ENCODE measurements around the gene ALG13. TPM values are rescaled to one million over a fixed set of nuclear protein-coding genes. Genes with fewer than 3 reads are reported as not detected.
A peak's percentile ranks its signal among the peaks of the same experiment; 100 is the strongest.
"Not testable (repeated sequence)": the region's sequence is repeated elsewhere in the genome, so short reads cannot be mapped to it uniquely, and the experiment has no call there.

Gene ALG13
- total RNA-seq (2022) = 36.3 and 40.3 TPM in 2 replicates
- percentile 70 among the genes with signal in this experiment for Bru-seq, nascent RNA
- percentile 85 among the genes with signal in this experiment for BruChase-seq, experiment 1, labeled RNA remaining after a 2-hour chase
- BruChase-seq, experiment 2, labeled RNA remaining after a 6-hour chase = percentile 83 among the genes with signal in this experiment
- long read RNA-seq, transcript ALG13-202 (4 exons, 2,770 nt) = major isoform, 20 of 43 reads
- long read RNA-seq, transcript ALG13-213 (4 exons, 679 nt) = minor isoform, 5 of 43 reads
- long read RNA-seq, partial matches to known transcripts = 3 of 43 reads
- long read RNA-seq, other reads (novel, unspliced or antisense) = 4 of 43 reads

- ChIA-PET POLR2A (interaction anchor here (0.5 to 0.7 kb wide), 3 partner anchors 27 to 481 kb away, joined by 4 to 10 read pairs (median 5); no protein-coding TSS in a partner anchor), CTCF (no interaction called here)
- Mint-ChIP-seq H3K4me3 (ENCODE audit: unreplicated experiment) (peak within 1 kb of the TSS; percentile 96), H3K4me1 (ENCODE audit: low read depth, unreplicated experiment) (no peaks in the 10 kb centered on the region), H3K36me3 (ENCODE audit: insufficient read depth, unreplicated experiment) (peaks cover 29% of the 10 kb centered on the region), H3K27me3 (ENCODE audit: insufficient read depth, unreplicated experiment) (no peaks in the 10 kb centered on the region), H3K9me3 (ENCODE audit: unreplicated experiment) (no peaks in the 10 kb centered on the region), H3K27ac (ENCODE audit: unreplicated experiment) (peak within 1 kb of the TSS; percentile 99)
- TF ChIP-seq CTCF (IDR thresholded peaks at IDR 0.05; ENCODE audit: insufficient read depth in 1 of 2, low read depth in 1 of 2, low read length in 1 of 2, severe bottlenecking in 1 of 2, unreplicated experiment in 1 of 2) = peak; percentile 67 to 78
- Histone ChIP-seq H3K27me3 (replicated peaks; ENCODE audit: control insufficient read depth, insufficient read depth, low read length) (no peaks in the 10 kb centered on the region), H3K4me1 (no peaks in the 10 kb centered on the region), H3K4me3 (ENCODE audit: low read depth, low read length) (peak within 1 kb of the TSS; percentile 92), H3K36me3 (ENCODE audit: control insufficient read depth, insufficient read depth, low read length) (no peaks in the 10 kb centered on the region), H3K9me3 (no peaks in the 10 kb centered on the region)
- intact Hi-C loops (cut with micrococcal nuclease; ENCODE audit: unreplicated experiment) = no loop called here
- BruUV-seq (replicated peaks) = TSS peak; percentile 89
- peak; percentile 86 for DNase-seq
Measured at GRCh38 chrX:111680988-111681779, at the start of gene ALG13. Gene ALG13 (plus strand): TSS chrX:111681170. CDS start chrX:111681219, 49 bp downstream.

GRCh38 chrX:111634823-111635729 lies 45.9 kb upstream of the ALG13 start:
- H3K27me3 ChIP-seq (replicated peaks; ENCODE audit: control insufficient read depth, insufficient read depth, low read length) = no peaks in the 10 kb centered on the region
- TF ChIP-seq CTCF (IDR thresholded peaks at IDR 0.05; ENCODE audit: insufficient read depth in 1 of 2, low read depth in 1 of 2, low read length in 1 of 2, severe bottlenecking in 1 of 2, unreplicated experiment in 1 of 2) = no peak
- Mint-ChIP-seq H3K27me3 (ENCODE audit: insufficient read depth, unreplicated experiment) (no peaks in the 10 kb centered on the region), H3K36me3 (ENCODE audit: insufficient read depth, unreplicated experiment) (no peaks in the 10 kb centered on the region), H3K27ac (ENCODE audit: unreplicated experiment) (no peak overlapping the region), H3K9me3 (ENCODE audit: unreplicated experiment) (no peaks in the 10 kb centered on the region), H3K4me1 (ENCODE audit: low read depth, unreplicated experiment) (no peaks in the 10 kb centered on the region), H3K4me3 (ENCODE audit: unreplicated experiment) (no peak overlapping the region)
- no peaks in the 10 kb centered on the region for H3K9me3 ChIP-seq
- ChIA-PET POLR2A (no interaction called here), CTCF (no interaction called here)
- intact Hi-C loops (cut with micrococcal nuclease; ENCODE audit: unreplicated experiment) = no loop called here
- no peaks in the 10 kb centered on the region for H3K4me1 ChIP-seq
- no TSS peak for BruUV-seq (replicated peaks)
- no peaks in the 10 kb centered on the region for H3K36me3 ChIP-seq (ENCODE audit: control insufficient read depth, insufficient read depth, low read length)
- H3K4me3 ChIP-seq (ENCODE audit: low read depth, low read length) = no peak overlapping the region
- no peak for DNase-seq

- Mint-ChIP-seq H3K4me3 (ENCODE audit: unreplicated experiment) (no peak overlapping the region), H3K27me3 (ENCODE audit: insufficient read depth, unreplicated experiment) (no peaks in the 10 kb centered on the region), H3K9me3 (ENCODE audit: unreplicated experiment) (no peaks in the 10 kb centered on the region), H3K27ac (ENCODE audit: unreplicated experiment) (no peak overlapping the region), H3K36me3 (ENCODE audit: insufficient read depth, unreplicated experiment) (no peaks in the 10 kb centered on the region), H3K4me1 (ENCODE audit: low read depth, unreplicated experiment) (no peaks in the 10 kb centered on the region)
- Histone ChIP-seq H3K4me1 (no peaks in the 10 kb centered on the region), H3K4me3 (ENCODE audit: low read depth, low read length) (no peak overlapping the region), H3K36me3 (ENCODE audit: control insufficient read depth, insufficient read depth, low read length) (no peaks in the 10 kb centered on the region), H3K27me3 (replicated peaks; ENCODE audit: control insufficient read depth, insufficient read depth, low read length) (no peaks in the 10 kb centered on the region), H3K9me3 (no peaks in the 10 kb centered on the region)
- CTCF ChIA-PET = no interaction called here
- BruUV-seq (replicated peaks) = no TSS peak
- intact Hi-C loops (cut with micrococcal nuclease; ENCODE audit: unreplicated experiment) = no loop called here
- POLR2A ChIA-PET = no interaction called here
- DNase-seq = no peak
- no peak for TF ChIP-seq CTCF (IDR thresholded peaks at IDR 0.05; ENCODE audit: insufficient read depth in 1 of 2, low read depth in 1 of 2, low read length in 1 of 2, severe bottlenecking in 1 of 2, unreplicated experiment in 1 of 2)
Measured at GRCh38 chrX:111641969-111642368, 39.0 kb upstream of the ALG13 start.

- CTCF ChIA-PET = not testable (repeated sequence)
Measured at GRCh38 chrX:111645165-111645564, 35.8 kb upstream of the ALG13 start.

More at GRCh38 chrX:111645165-111645564, 35.8 kb upstream of the ALG13 start:
- BruUV-seq (replicated peaks); H3K9me3 Mint-ChIP-seq (ENCODE audit: unreplicated experiment); intact Hi-C loops (cut with micrococcal nuclease; ENCODE audit: unreplicated experiment); POLR2A ChIA-PET; H3K27me3 Mint-ChIP-seq (ENCODE audit: insufficient read depth, unreplicated experiment); H3K36me3 ChIP-seq (ENCODE audit: control insufficient read depth, insufficient read depth, low read length); H3K27me3 ChIP-seq (replicated peaks; ENCODE audit: control insufficient read depth, insufficient read depth, low read length); H3K4me3 ChIP-seq (ENCODE audit: low read depth, low read length); H3K4me1 ChIP-seq; H3K36me3 Mint-ChIP-seq (ENCODE audit: insufficient read depth, unreplicated experiment); H3K9me3 ChIP-seq; DNase-seq; H3K4me1 Mint-ChIP-seq (ENCODE audit: low read depth, unreplicated experiment); H3K27ac Mint-ChIP-seq (ENCODE audit: unreplicated experiment); H3K4me3 Mint-ChIP-seq (ENCODE audit: unreplicated experiment): not testable (repeated sequence)

Measured in Caco-2 (cell line).